ENCODE data around the gene SIK3.

DNA sequence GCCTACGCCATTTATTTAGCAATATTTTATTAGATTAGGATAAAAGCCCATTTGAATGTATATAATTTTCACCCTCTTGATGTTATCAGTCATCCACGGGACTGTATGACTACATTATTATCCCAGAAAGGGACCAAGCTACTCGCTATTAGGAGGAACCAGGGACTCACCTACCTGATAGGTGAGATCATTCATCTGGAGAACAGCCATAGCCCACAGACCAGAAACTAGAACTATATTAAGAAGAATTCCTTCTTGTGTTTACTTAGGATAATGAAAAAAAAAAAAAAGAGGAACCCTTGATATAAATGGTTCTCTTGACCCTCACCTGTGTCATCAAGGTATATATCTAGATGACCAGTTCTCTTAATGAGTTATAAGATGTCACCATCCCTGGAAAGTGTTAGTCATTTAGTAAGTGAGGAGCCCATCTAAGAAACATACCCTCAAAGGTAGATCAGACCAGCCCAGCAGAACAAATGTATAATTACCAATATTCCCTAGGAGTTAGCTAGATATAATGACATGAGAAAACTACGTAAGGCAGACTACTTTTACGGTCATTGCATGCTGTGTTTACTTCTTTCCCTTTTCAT, 8.0 kb downstream of the SIK3 start:
- TF ChIP-seq MAX (IDR thresholded peaks at IDR 0.05; ENCODE audit: low read depth) (no peak), RFX5 (IDR thresholded peaks at IDR 0.05; ENCODE audit: low read length) (no peak), EP300 (IDR thresholded peaks at IDR 0.05; ENCODE audit: borderline replicate concordance in 1 of 2, low read depth in 1 of 2, low read length in 1 of 2) (no peak), ZBTB33 (IDR thresholded peaks at IDR 0.05; ENCODE audit: borderline replicate concordance, low read depth) (no peak), SIN3A (IDR thresholded peaks at IDR 0.05; ENCODE audit: borderline replicate concordance, low read depth, low read length) (no peak)
- TF ChIP-seq, protein P1, sequence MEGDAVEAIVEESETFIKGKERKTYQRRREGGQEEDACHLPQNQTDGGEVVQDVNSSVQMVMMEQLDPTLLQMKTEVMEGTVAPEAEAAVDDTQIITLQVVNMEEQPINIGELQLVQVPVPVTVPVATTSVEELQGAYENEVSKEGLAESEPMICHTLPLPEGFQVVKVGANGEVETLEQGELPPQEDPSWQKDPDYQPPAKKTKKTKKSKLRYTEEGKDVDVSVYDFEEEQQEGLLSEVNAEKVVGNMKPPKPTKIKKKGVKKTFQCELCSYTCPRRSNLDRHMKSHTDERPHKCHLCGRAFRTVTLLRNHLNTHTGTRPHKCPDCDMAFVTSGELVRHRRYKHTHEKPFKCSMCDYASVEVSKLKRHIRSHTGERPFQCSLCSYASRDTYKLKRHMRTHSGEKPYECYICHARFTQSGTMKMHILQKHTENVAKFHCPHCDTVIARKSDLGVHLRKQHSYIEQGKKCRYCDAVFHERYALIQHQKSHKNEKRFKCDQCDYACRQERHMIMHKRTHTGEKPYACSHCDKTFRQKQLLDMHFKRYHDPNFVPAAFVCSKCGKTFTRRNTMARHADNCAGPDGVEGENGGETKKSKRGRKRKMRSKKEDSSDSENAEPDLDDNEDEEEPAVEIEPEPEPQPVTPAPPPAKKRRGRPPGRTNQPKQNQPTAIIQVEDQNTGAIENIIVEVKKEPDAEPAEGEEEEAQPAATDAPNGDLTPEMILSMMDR (IDR thresholded peaks at IDR 0.05) = no peak
- TF ChIP-seq, protein P2, sequence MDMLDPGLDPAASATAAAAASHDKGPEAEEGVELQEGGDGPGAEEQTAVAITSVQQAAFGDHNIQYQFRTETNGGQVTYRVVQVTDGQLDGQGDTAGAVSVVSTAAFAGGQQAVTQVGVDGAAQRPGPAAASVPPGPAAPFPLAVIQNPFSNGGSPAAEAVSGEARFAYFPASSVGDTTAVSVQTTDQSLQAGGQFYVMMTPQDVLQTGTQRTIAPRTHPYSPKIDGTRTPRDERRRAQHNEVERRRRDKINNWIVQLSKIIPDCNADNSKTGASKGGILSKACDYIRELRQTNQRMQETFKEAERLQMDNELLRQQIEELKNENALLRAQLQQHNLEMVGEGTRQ (IDR thresholded peaks at IDR 0.05; ENCODE audit: borderline replicate concordance, low read depth, low read length) = no peak
